ENCODE results near the gene COL4A6.

The COL4A6 gene

GRCh38 chrX:108322234-108322633 is 116.0 kb downstream of the COL4A6 start:
- DNase-seq = no peak

DNA sequence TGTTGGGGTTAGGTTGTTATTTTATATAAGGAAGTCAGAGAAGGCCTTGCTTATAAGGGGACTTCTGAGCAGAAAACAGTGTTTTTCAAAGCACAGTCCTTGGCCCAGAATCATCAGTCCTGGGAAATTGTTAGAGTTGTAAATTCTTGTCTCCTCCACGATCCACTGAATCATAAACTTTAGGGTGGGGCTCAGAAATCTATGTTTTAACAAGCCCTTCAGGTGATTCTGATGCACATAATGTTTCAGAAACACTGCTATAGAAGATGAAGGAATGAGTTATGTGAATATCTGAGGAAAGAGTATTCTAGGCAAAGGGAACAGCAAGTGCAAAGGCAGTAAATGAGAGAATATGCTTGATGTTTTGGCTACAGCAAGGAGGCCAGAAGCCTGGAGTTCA is 121.8 kb downstream of the COL4A6 start:
- no peak for DNase-seq

DNA sequence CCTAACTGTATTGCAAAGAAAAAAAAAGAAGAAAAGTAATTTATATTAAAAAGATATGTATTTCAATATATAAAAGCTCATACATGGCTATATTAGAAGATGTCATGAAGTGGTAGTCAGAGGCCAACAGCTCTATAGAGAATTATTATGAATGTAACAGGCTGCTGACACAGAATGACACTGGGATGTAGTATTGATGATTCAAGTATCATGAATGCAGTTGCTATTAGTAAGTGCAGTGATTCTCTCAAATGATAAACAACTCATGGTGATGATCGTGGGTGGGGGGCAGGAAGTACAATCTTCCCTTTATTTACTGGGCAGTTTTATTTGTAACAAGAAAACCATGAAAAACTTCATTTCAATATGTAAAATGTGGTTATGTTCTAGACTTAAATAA is 124.6 kb downstream of the COL4A6 start:
- no peak for DNase-seq

DNA sequence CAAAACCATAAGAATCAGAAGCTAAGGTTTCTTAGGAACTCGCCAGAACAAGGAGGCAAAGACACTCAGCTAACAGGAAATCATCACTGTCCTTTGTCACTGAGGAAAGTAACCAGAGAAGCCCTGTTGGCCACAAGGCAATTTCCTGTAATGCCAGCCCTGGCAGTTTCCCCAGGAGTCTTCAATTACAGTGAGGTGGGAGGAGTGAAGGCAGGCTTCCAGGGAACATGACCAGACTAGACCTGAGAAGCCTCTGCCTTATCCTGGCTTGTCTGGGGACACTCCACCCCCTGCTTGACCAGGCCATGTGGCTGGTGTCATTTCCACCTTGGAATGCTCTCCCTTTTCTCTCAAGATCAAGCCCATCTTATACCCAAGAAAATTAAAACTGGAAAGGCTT is 125.3 kb downstream of the COL4A6 start:
- no peak for DNase-seq

- DNase-seq = no peak
Observed at GRCh38 chrX:108312011-108312410, 126.2 kb downstream of the COL4A6 start.

DNA sequence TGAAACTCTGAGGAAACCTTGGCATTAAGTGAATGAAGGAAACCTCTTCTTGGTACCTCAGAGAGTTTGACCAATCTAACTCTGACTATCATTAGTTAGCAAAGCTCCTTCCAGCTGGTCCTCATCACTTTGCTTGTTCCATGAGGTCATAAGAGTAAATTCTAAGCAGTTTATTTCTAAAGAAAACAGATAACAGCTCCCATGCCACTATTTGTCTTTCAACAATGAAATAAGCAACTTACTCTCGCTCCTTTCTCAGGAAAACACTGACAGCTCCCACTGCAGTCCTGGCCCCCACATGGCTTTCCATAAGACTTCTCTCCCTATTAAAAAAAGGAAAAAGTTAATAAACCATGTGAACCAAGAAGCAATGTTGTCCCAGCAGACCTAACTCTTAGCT is 127.7 kb downstream of the COL4A6 start:
- no peak for DNase-seq

DNA sequence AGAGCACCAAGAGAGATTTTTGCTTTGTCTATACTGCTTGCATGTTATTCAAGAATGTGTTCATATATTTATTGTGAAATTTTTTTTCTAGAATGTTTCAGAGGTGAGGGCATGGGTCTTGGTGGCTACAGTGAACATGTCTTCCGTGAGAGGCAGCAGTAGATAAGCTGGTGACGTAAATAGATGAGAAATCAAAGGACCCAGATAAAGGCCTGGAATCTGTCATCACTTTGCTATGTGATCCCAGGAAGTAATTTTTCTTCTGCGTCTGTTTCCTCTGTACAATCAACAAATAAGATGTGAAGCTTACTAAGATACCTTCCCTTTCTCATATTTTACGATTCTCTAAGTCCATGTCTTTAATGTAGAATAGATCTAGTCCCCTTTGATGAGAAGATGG is 129.1 kb downstream of the COL4A6 start:
- DNase-seq = no peak

- no peak for DNase-seq
Observed at GRCh38 chrX:108307132-108308085, 130.8 kb downstream of the COL4A6 start.

GRCh38 chrX:108306086-108306485 is 132.1 kb downstream of the COL4A6 start:
- no peak for DNase-seq

GRCh38 chrX:108304757-108305156 is 133.5 kb downstream of the COL4A6 start:
- DNase-seq = no peak

GRCh38 chrX:108304210-108304609 is 134.0 kb downstream of the COL4A6 start:
- no peak for DNase-seq

- no peak for DNase-seq
Observed at GRCh38 chrX:108303682-108304081, 134.5 kb downstream of the COL4A6 start.

DNA sequence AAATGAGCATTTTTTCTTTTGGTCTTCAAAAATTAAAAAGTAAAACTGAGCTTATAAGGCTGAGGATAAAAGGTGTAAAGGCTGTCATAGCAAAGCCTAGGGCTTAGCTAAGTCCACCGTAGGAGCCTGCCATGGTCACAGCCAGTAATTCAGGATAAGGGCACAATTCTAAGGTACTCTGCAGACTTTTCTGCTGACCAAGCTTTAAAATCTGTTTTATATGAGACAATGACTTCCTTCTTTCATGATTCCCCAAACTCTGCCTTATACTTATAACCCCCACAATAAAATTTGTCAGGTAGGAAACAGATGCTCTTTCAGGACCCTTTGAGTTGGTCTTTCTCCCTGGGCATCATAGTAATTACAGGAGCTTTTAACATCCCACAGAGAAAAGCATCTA is 138.5 kb downstream of the COL4A6 start:
- no peak for DNase-seq

DNA sequence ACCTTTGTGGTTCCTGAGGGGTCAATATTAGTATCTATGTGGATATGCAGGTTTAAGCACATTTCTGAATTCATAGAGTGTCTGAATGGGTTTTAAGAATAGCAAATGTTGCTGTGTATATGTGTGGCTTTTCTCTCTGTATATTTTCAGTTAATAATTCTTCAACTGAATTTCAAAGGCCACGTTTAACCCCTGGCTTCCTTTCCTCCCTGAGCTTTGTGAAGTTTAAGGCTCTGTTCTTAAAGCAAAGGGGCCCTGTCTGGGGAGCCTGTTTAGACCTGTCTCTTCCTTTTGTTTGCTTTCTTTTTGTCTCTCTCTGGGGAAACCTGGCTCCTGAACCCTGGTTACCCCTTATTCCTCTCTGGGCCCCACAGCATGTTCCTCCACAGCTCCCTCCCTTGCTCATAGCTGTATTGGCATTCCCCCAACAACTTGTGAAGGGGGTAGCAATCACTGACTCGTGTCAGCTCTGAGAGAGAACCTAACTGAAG is 139.1 kb downstream of the COL4A6 start:
- DNase-seq = no peak

- no peak for DNase-seq
Observed at GRCh38 chrX:108298165-108298602, 140.0 kb downstream of the COL4A6 start.

- no peak for DNase-seq
Observed at GRCh38 chrX:108297290-108297689, 140.9 kb downstream of the COL4A6 start.

GRCh38 chrX:108292053-108292452 is 146.2 kb downstream of the COL4A6 start:
- no peak for DNase-seq

- no peak for DNase-seq
Observed at GRCh38 chrX:108285918-108286317, 152.3 kb downstream of the COL4A6 start.

DNA sequence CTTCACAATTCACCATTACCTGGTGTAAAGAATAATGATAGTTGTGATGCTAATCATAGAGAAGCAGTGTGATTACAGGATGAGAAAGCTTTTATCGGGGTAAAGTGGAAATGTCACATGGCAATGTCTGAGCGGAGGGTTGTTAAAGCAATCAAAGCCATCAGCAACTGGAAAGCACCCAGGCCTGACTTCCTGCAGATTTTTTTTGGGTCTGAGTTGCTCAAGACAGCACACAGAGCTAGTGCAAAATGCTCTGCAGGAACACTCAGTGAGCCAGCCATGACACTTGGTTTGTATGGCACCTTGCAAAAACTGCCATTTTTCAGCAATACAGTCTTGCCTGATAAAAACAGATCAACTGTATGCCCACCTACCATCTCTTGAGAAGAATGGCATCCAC is 152.9 kb downstream of the COL4A6 start:
- no peak for DNase-seq

DNA sequence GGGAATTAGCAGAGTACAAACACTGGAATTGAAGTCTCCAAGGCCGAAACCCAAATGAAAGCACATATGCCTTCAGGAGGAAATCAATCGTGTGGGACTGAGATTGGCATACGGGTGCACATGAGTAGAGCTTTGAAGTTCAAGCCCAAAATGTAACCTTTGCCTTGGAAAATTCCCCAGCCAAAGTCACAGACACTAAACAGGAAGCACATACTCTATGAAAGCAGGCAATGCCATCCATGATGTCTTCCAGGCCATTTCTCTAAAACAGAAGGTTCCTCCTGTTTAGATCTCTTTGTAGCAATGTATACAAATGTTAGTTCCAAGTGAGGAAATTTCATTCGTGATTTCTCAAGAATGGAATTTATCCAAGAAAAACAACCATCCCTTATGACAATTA is 162.5 kb downstream of the COL4A6 start:
- DNase-seq = no peak

- no peak for DNase-seq
Observed at GRCh38 chrX:108271397-108271787, 166.8 kb downstream of the COL4A6 start.

DNA sequence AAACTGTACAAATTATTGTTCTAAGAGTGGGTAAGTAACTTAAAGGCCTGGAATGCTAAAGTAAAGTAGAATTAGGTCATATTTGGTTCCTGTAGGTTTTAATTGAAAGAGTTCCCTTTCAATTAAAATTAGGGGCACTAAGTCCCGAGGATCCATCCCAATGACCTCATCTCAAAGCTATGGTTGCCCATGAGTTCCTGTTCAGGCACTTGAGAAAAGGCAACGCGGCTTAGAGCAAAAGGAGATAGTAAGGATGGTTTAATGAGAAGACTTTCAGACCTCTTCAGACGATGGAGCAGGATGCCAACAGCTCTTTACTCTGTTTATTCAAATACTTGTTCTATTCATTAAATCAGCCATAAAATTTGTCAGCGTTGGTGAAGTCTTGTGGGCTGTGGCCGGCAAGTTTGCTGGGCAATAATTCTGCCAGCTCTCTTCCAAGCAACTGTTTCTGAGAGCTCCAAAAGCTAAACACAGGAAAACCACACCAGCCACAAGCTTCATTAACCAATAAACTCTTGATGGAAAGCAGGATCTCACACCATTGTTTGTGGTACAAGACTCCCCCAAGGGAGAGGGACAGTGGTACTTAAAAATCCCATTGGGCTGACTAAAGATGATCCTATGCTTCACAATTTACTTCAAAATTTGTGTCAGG is 167.4 kb downstream of the COL4A6 start:
- DNase-seq = no peak

DNA sequence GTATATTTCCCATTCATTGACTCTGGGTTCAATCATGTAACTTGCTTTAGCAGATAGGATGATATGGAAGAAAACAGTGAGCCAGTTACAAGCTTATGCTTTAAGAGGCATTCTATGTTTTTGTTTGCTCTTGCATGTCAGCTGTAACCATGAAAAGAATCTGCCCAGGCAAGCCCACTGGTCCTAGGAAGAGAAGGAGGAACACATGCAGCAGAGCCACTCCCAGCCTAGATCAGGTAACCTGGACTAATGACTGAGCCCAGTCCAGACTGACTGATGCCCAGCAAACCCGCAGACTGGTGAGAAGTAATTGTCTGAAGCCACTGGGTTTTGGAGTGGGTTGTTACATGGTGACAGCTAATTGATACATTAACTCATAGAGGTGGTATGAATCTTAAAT is 167.9 kb downstream of the COL4A6 start:
- DNase-seq = no peak

GRCh38 chrX:108268434-108269080 is 169.7 kb downstream of the COL4A6 start:
- no peak for DNase-seq
